ENCODE data around the gene FAM114A1.

Gene FAM114A1

DNA sequence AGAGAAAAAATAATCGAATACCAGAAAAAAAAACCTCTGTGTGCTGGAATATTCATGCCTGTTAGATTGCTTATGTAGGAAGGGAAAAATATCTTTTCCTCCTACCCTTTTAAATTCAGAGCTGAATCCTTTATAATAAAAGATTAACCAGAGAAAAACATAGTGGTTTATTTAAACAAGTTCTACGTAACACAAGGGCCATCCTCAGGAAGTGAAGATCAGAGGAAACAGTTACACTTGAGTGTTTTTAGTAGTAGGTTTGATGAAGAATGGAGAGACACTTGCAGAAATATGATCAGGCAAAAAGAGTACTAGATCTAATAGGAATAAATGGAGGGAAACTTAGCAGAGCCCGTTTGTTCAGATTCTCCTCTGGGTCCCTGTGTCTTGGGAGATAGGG, 98.3 kb downstream of the FAM114A1 start:
- Histone ChIP-seq H3K4me2 (ENCODE audit: low read length) (no peak overlapping the region), H4K8ac (ENCODE audit: low read depth, low read length) (no peak overlapping the region), H3K23ac (ENCODE audit: low read length) (no peak overlapping the region), H2BK120ac (ENCODE audit: low read depth, low read length) (no peak overlapping the region), H2BK5ac (ENCODE audit: low read length) (no peak overlapping the region), H3K79me2 (ENCODE audit: control insufficient read depth, insufficient read depth, low read length) (no peaks in the 10 kb centered on the region), H3K4me3 (ENCODE audit: low read length) (no peak overlapping the region), H3K4ac (ENCODE audit: low read depth, low read length) (no peak overlapping the region), H3K36me3 (ENCODE audit: control insufficient read depth, insufficient read depth, low read length) (no peaks in the 10 kb centered on the region), H2AK5ac (ENCODE audit: low read length) (no peak overlapping the region), H3K9ac (ENCODE audit: low read length) (no peak overlapping the region), H3K27me3 (ENCODE audit: insufficient read depth, low read length, poor library complexity) (no peaks in the 10 kb centered on the region), H4K5ac (ENCODE audit: low read length) (no peak overlapping the region), H3K79me1 (ENCODE audit: low read length) (no peaks in the 10 kb centered on the region), H3K4me1 (ENCODE audit: control insufficient read depth, low read depth, low read length) (no peaks in the 10 kb centered on the region), H3K18ac (ENCODE audit: low read length) (no peak overlapping the region), H3K56ac (ENCODE audit: low read length) (no peak overlapping the region), H3K27ac (ENCODE audit: low read depth, low read length) (no peak overlapping the region), H2BK15ac (replicated peaks; ENCODE audit: low read depth) (no peak overlapping the region)
- DNase-seq = no peak
- no CpG with 5 or more reads among the region's 3 CpGs for WGBS (ENCODE audit: extremely low coverage, insufficient coverage, low lambda C conversion rate)

DNA sequence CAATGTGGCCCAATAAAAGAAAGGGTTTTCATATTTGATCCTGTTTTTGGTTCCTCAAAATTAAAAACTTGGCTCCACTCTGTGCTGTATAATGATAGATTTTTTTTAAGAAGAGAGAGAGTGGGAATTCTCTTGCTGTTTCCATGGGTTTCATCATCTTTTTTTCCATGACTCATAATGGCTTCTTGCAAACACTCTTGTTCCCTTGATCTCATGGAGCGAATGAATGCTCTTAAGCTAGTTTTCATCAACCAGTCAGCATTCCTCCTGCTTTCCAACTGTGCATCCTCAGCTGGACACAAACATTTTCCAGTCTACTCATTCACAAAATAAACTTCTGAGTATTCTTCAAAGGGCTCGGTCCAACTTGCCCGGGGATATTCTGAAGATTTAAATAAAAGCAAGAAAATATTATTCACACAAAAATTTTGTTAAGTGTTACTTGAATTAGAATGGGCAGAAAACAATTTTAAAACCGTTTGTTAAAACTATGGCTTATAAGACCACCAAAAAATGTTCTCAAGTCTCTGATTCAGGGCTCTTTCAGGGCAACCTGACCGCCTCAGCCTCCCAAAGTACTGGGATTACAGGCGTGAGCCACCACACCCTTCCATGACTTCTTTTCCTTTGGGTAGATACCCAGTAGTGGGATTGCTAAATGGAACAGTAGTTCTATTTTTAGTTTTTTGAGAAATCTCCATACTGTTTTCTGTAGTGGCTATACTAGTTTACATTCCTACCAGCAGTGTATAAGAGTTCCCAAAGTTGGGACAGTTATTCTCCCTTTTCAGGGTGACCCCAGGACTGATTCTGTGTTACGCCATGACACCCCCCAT, 99.9 kb downstream of the FAM114A1 start:
- H3K4ac ChIP-seq (ENCODE audit: low read depth, low read length) = no peak overlapping the region
- H2BK5ac ChIP-seq (ENCODE audit: low read length) = no peak overlapping the region
- no peak overlapping the region for H3K27ac ChIP-seq (ENCODE audit: low read depth, low read length)
- H2BK15ac ChIP-seq (replicated peaks; ENCODE audit: low read depth) = no peak overlapping the region
- H3K4me3 ChIP-seq (ENCODE audit: low read length) = no peak overlapping the region
- H3K4me1 ChIP-seq (ENCODE audit: control insufficient read depth, low read depth, low read length) = no peaks in the 10 kb centered on the region
- H4K5ac ChIP-seq (ENCODE audit: low read length) = no peak overlapping the region
- WGBS (ENCODE audit: extremely low coverage, insufficient coverage, low lambda C conversion rate) = no CpG with 5 or more reads among the region's 7 CpGs
- DNase-seq = peak; percentile 76
- no peak overlapping the region for H3K56ac ChIP-seq (ENCODE audit: low read length)
- H3K18ac ChIP-seq (ENCODE audit: low read length) = no peak overlapping the region
- no peaks in the 10 kb centered on the region for H3K79me2 ChIP-seq (ENCODE audit: control insufficient read depth, insufficient read depth, low read length)
- no peak overlapping the region for H3K4me2 ChIP-seq (ENCODE audit: low read length)
- H3K27me3 ChIP-seq (ENCODE audit: insufficient read depth, low read length, poor library complexity) = no peaks in the 10 kb centered on the region
- H2AK5ac ChIP-seq (ENCODE audit: low read length) = no peak overlapping the region
- no peak overlapping the region for H3K9ac ChIP-seq (ENCODE audit: low read length)
- no peak overlapping the region for H3K23ac ChIP-seq (ENCODE audit: low read length)
- H2BK120ac ChIP-seq (ENCODE audit: low read depth, low read length) = no peak overlapping the region
- H3K36me3 ChIP-seq (ENCODE audit: control insufficient read depth, insufficient read depth, low read length) = no peaks in the 10 kb centered on the region
- no peaks in the 10 kb centered on the region for H3K79me1 ChIP-seq (ENCODE audit: low read length)
- H4K8ac ChIP-seq (ENCODE audit: low read depth, low read length) = no peak overlapping the region

DNA sequence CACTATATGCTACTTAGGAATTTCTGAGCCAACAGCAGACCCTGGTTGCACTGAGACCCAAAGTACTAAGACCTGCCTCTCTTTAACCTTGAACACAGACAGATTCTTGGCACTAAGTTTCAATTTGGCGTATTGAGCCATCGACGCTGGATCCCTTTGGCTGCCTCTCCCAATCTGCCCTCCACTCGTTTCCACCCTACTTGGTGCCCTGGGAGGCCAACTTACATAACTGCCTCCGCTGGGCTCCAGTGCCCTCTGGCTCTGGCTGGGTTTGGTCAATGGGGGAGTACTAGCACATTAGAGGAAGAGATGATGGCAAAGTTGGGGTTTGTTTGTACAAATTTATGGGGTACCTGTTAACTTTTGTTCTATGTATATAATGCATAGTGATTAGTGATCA, 101.1 kb downstream of the FAM114A1 start:
- Histone ChIP-seq H3K4ac (ENCODE audit: low read depth, low read length) (no peak overlapping the region), H4K5ac (ENCODE audit: low read length) (no peak overlapping the region), H3K79me1 (ENCODE audit: low read length) (no peaks in the 10 kb centered on the region), H3K23ac (ENCODE audit: low read length) (no peak overlapping the region), H3K4me1 (ENCODE audit: control insufficient read depth, low read depth, low read length) (no peaks in the 10 kb centered on the region), H3K56ac (ENCODE audit: low read length) (no peak overlapping the region), H3K79me2 (ENCODE audit: control insufficient read depth, insufficient read depth, low read length) (no peaks in the 10 kb centered on the region), H2AK5ac (ENCODE audit: low read length) (no peak overlapping the region), H2BK15ac (replicated peaks; ENCODE audit: low read depth) (no peak overlapping the region), H3K4me3 (ENCODE audit: low read length) (no peak overlapping the region), H2BK120ac (ENCODE audit: low read depth, low read length) (no peak overlapping the region), H2BK5ac (ENCODE audit: low read length) (no peak overlapping the region), H3K27me3 (ENCODE audit: insufficient read depth, low read length, poor library complexity) (no peaks in the 10 kb centered on the region), H3K18ac (ENCODE audit: low read length) (no peak overlapping the region), H3K27ac (ENCODE audit: low read depth, low read length) (no peak overlapping the region), H3K36me3 (ENCODE audit: control insufficient read depth, insufficient read depth, low read length) (no peaks in the 10 kb centered on the region), H3K4me2 (ENCODE audit: low read length) (no peak overlapping the region), H3K9ac (ENCODE audit: low read length) (no peak overlapping the region), H4K8ac (ENCODE audit: low read depth, low read length) (no peak overlapping the region)
- DNase-seq = no peak
- no CpG with 5 or more reads among the region's 5 CpGs for WGBS (ENCODE audit: extremely low coverage, insufficient coverage, low lambda C conversion rate)

DNA sequence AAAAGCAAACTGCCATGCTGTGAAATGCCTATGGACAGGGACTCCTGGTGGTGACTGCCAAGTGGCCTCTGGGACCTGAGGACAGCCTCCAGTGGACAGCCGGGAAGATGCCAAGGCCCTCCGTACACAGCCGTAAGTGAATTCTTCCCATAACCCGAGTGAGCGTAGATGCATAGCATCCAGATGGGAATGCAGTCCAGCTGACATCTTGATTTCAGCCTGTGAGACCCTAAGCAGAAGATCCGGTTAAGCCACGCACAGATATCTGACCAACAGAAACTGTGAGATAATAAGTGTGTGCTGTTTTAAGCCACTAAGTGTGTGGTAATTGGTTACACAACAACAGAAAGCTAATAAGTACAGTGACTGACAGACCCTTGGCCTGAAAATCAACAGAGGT, 108.7 kb downstream of the FAM114A1 start:
- Histone ChIP-seq H2BK15ac (replicated peaks; ENCODE audit: low read depth) (no peak overlapping the region), H2BK5ac (ENCODE audit: low read length) (no peak overlapping the region), H2AK5ac (ENCODE audit: low read length) (no peak overlapping the region), H4K8ac (ENCODE audit: low read depth, low read length) (no peak overlapping the region), H4K5ac (ENCODE audit: low read length) (no peak overlapping the region), H3K9ac (ENCODE audit: low read length) (no peak overlapping the region), H3K23ac (ENCODE audit: low read length) (no peak overlapping the region), H3K56ac (ENCODE audit: low read length) (no peak overlapping the region), H3K18ac (ENCODE audit: low read length) (no peak overlapping the region), H3K4me2 (ENCODE audit: low read length) (no peak overlapping the region), H3K79me1 (ENCODE audit: low read length) (no peaks in the 10 kb centered on the region), H3K4ac (ENCODE audit: low read depth, low read length) (no peak overlapping the region), H3K36me3 (ENCODE audit: control insufficient read depth, insufficient read depth, low read length) (no peaks in the 10 kb centered on the region), H3K27ac (ENCODE audit: low read depth, low read length) (no peak overlapping the region), H3K79me2 (ENCODE audit: control insufficient read depth, insufficient read depth, low read length) (no peaks in the 10 kb centered on the region), H3K4me1 (ENCODE audit: control insufficient read depth, low read depth, low read length) (no peaks in the 10 kb centered on the region), H3K4me3 (ENCODE audit: low read length) (no peak overlapping the region), H3K27me3 (ENCODE audit: insufficient read depth, low read length, poor library complexity) (no peaks in the 10 kb centered on the region), H2BK120ac (ENCODE audit: low read depth, low read length) (no peak overlapping the region)
- no CpG with 5 or more reads among the region's 7 CpGs for WGBS (ENCODE audit: extremely low coverage, insufficient coverage, low lambda C conversion rate)
- no peak for DNase-seq

DNA sequence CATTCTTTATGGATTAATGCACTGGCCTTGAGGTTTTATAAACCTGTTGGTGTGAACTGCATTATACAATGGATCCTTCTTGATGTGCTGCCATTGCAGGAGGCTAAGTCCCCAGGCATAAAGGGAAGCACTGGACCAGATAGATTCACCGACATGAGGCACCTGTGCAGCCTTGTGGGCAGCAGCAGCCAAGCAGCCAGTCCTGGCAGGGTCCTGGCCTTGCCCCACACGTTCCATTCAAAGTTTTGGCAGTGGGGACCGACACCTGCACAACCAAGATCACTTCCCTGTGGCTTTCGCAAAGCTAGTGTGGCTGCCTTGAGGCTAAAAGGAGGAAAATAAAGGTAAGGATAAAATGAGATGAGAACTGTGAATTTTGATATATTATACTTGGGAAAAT, 111.5 kb downstream of the FAM114A1 start:
- Histone ChIP-seq H3K4me2 (ENCODE audit: low read length) (no peak overlapping the region), H2AK5ac (ENCODE audit: low read length) (no peak overlapping the region), H4K5ac (ENCODE audit: low read length) (no peak overlapping the region), H3K9ac (ENCODE audit: low read length) (no peak overlapping the region), H3K79me1 (ENCODE audit: low read length) (no peaks in the 10 kb centered on the region), H3K4me3 (ENCODE audit: low read length) (no peak overlapping the region), H3K18ac (ENCODE audit: low read length) (no peak overlapping the region), H3K27me3 (ENCODE audit: insufficient read depth, low read length, poor library complexity) (no peaks in the 10 kb centered on the region), H3K4me1 (ENCODE audit: control insufficient read depth, low read depth, low read length) (no peaks in the 10 kb centered on the region), H3K27ac (ENCODE audit: low read depth, low read length) (no peak overlapping the region), H2BK15ac (replicated peaks; ENCODE audit: low read depth) (no peak overlapping the region), H3K79me2 (ENCODE audit: control insufficient read depth, insufficient read depth, low read length) (no peaks in the 10 kb centered on the region), H2BK5ac (ENCODE audit: low read length) (no peak overlapping the region), H3K23ac (ENCODE audit: low read length) (no peak overlapping the region), H2BK120ac (ENCODE audit: low read depth, low read length) (no peak overlapping the region), H3K4ac (ENCODE audit: low read depth, low read length) (no peak overlapping the region), H3K36me3 (ENCODE audit: control insufficient read depth, insufficient read depth, low read length) (no peaks in the 10 kb centered on the region), H4K8ac (ENCODE audit: low read depth, low read length) (no peak overlapping the region), H3K56ac (ENCODE audit: low read length) (no peak overlapping the region)
- no peak for DNase-seq
- WGBS (ENCODE audit: extremely low coverage, insufficient coverage, low lambda C conversion rate) = no CpG with 5 or more reads among the region's 4 CpGs
